IMR-90 (cell line): ENCODE measurements around the gene HOTAIR. TPM values are rescaled to one million over a fixed set of nuclear protein-coding genes. Genes with fewer than 3 reads are reported as not detected.

Source experiments
- ATAC-seq: fragments of 200-7000 bp; cut with Tn5 transposase; 2 replicates; pipeline ENCODE4 v1.9.1; 2020; ENCODE audit warnings: low read depth, mild to moderate bottlenecking, moderate library complexity
- BruUV-seq: library from RNA; stranded (reverse); fragments of 400-500 nt; replicated peaks from 2 replicates; lab custom pipeline; 2021; lab: Mats Ljungman, UMichigan
- CTCF ChIA-PET: fragments of 300-600 bp; formaldehyde crosslinking; extraction: SDS; loops from one replicate; lab custom pipeline; 2021; ENCODE audit warnings: antibody characterized with exemption; lab: Yijun Ruan, JAX
- POLR2A ChIA-PET: fragments of 300-600 bp; sonication (Branson Sonifier 250); formaldehyde crosslinking; loops from one replicate; lab custom pipeline; 2022; ENCODE audit warnings: antibody characterized with exemption; ENCODE audit not compliant: unreplicated experiment; lab: Charles Lee
- DNase-seq: peaks from one replicate; pipeline ENCODE4 v3.0.0; 2013
- H2AFZ ChIP-seq: replicated peaks from 2 replicates; pipeline ENCODE3; 2013; ENCODE audit warnings: low read length, mild to moderate bottlenecking; ENCODE audit not compliant: poor library complexity
- H2AK5ac ChIP-seq: 2 replicates; pipeline ENCODE4 v1.6.1; 2013; ENCODE audit warnings: low read depth, low read length, inconsistent platforms
- H2AK9ac ChIP-seq: replicated peaks from 2 replicates; pipeline ENCODE3; 2013; ENCODE audit warnings: mild to moderate bottlenecking, low read depth, low read length, moderate library complexity; ENCODE audit not compliant: poor library complexity
- H2BK120ac ChIP-seq: 2 replicates; pipeline ENCODE4 v1.6.1; 2013; ENCODE audit warnings: low read depth, low read length, inconsistent platforms
- H2BK15ac ChIP-seq: 3 replicates; pipeline ENCODE4 v1.6.1; 2013; ENCODE audit warnings: low read depth, low read length, inconsistent platforms
- H2BK20ac ChIP-seq: 2 replicates; pipeline ENCODE4 v1.6.1; 2013; ENCODE audit warnings: low read depth, mild to moderate bottlenecking, inconsistent platforms, low read length, moderate library complexity
- H2BK5ac ChIP-seq: 2 replicates; pipeline ENCODE4 v1.6.1; 2013; ENCODE audit warnings: mild to moderate bottlenecking, low read depth, low read length, inconsistent platforms; ENCODE audit not compliant: poor library complexity, severe bottlenecking
- H3K14ac ChIP-seq: replicated peaks from 2 replicates; pipeline ENCODE4 v1.6.1; 2013; ENCODE audit warnings: low read depth, low read length, inconsistent platforms
- H3K18ac ChIP-seq: 2 replicates; pipeline ENCODE4 v1.6.1; 2013; ENCODE audit warnings: low read depth, low read length, control low read depth
- H3K23ac ChIP-seq: 2 replicates; pipeline ENCODE4 v1.6.1; 2013; ENCODE audit warnings: low read depth, low read length, inconsistent platforms
- H3K27ac ChIP-seq: 2 replicates; pipeline ENCODE4 v1.5.1; 2013; ENCODE audit warnings: mild to moderate bottlenecking, control low read depth, low read length; ENCODE audit not compliant: insufficient read depth
- H3K27me3 ChIP-seq: 2 replicates; pipeline ENCODE4 v1.6.1; 2013; ENCODE audit warnings: low read length; ENCODE audit not compliant: control insufficient read depth, insufficient read depth
- H3K36me3 ChIP-seq: 2 replicates; pipeline ENCODE4 v1.6.1; 2013; ENCODE audit warnings: low read length, mixed read lengths; ENCODE audit not compliant: control insufficient read depth, insufficient read depth
- H3K4ac ChIP-seq: 2 replicates; pipeline ENCODE4 v1.6.1; 2013; ENCODE audit warnings: low read depth, low read length, inconsistent platforms
- H3K4me1 ChIP-seq: 2 replicates; pipeline ENCODE4 v1.6.1; 2013; ENCODE audit warnings: low read length, mixed read lengths; ENCODE audit not compliant: control insufficient read depth, insufficient read depth
- H3K4me2 ChIP-seq: 2 replicates; pipeline ENCODE4 v1.6.1; 2013; ENCODE audit warnings: low read depth, mild to moderate bottlenecking, control low read depth, low read length, moderate library complexity
- H3K4me3 ChIP-seq: 2 replicates; pipeline ENCODE4 v1.5.1; 2013; ENCODE audit warnings: low read depth, mild to moderate bottlenecking, control low read depth, low read length, moderate library complexity; ENCODE audit not compliant: insufficient read depth
- H3K56ac ChIP-seq: 2 replicates; pipeline ENCODE4 v1.6.1; 2013; ENCODE audit warnings: low read length, inconsistent platforms; ENCODE audit not compliant: insufficient read depth; ENCODE audit errors: extremely low read depth
- H3K79me1 ChIP-seq, 2 experiments: 2 replicates each; pipeline ENCODE4 v1.6.1; 2013; ENCODE audit warnings: low read length in 2 of 2, inconsistent platforms in 1 of 2, low read depth in 1 of 2
- H3K9ac ChIP-seq: 2 replicates; pipeline ENCODE4 v1.6.1; 2013; ENCODE audit warnings: low read depth, low read length, control low read depth
- H3K9me1 ChIP-seq: 2 replicates; pipeline ENCODE4 v1.6.1; 2013; ENCODE audit warnings: low read length, inconsistent platforms; ENCODE audit not compliant: insufficient read depth
- H3K9me3 ChIP-seq: 2 replicates; pipeline ENCODE4 v1.6.1; 2013; ENCODE audit warnings: low read length; ENCODE audit not compliant: control insufficient read depth, insufficient read depth
- H4K20me1 ChIP-seq: 2 replicates; pipeline ENCODE4 v1.6.1; 2013; ENCODE audit warnings: low read length, inconsistent platforms; ENCODE audit not compliant: insufficient read depth
- H4K5ac ChIP-seq: 2 replicates; pipeline ENCODE4 v1.6.1; 2013; ENCODE audit warnings: mild to moderate bottlenecking, low read depth, low read length, control low read depth
- H4K8ac ChIP-seq, 2 experiments: 2 replicates each; pipeline ENCODE4 v1.6.1; 2013; ENCODE audit warnings: low read depth in 2 of 2, low read length in 2 of 2, control low read depth in 1 of 2, inconsistent platforms in 1 of 2
- H4K91ac ChIP-seq: 2 replicates; pipeline ENCODE4 v1.6.1; 2013; ENCODE audit warnings: low read depth, low read length, inconsistent platforms; ENCODE audit not compliant: insufficient read depth
- BHLHE40 ChIP-seq: fragments of 150-350 bp; IDR thresholded peaks from 2 replicates; pipeline ENCODE4 v1.6.1; 2016; ENCODE audit warnings: mild to moderate bottlenecking, low read depth, low read length
- CHD1 ChIP-seq: IDR thresholded peaks from 2 replicates; pipeline ENCODE4 v1.6.1; 2012; ENCODE audit warnings: low read depth, low read length, improper control_type of control experiment
- ELK1 ChIP-seq: fragments of 150-350 bp; IDR thresholded peaks from 2 replicates; pipeline ENCODE4 v1.6.1; 2016; ENCODE audit warnings: low read depth, mild to moderate bottlenecking, low read length, moderate library complexity, borderline replicate concordance
- MAFK ChIP-seq: IDR thresholded peaks from 2 replicates; pipeline ENCODE4 v1.6.1; 2012; ENCODE audit warnings: low read depth, low read length, improper control_type of control experiment
- MAZ ChIP-seq: IDR thresholded peaks from 2 replicates; pipeline ENCODE4 v1.6.1; 2012; ENCODE audit warnings: low read depth, mild to moderate bottlenecking, low read length, improper control_type of control experiment, moderate library complexity, borderline replicate concordance
- MXI1 ChIP-seq: IDR thresholded peaks from 2 replicates; pipeline ENCODE4 v1.6.1; 2012; ENCODE audit warnings: low read depth, mild to moderate bottlenecking, low read length, moderate library complexity, borderline replicate concordance
- NFE2L2 ChIP-seq: fragments of 150-350 bp; IDR thresholded peaks from 2 replicates; pipeline ENCODE4 v1.6.1; 2016; ENCODE audit warnings: low read depth, mild to moderate bottlenecking, low read length
- POLR2A ChIP-seq: IDR thresholded peaks from 2 replicates; pipeline ENCODE4 v1.6.1; 2012; ENCODE audit warnings: mild to moderate bottlenecking, low read depth, low read length
- RAD21 ChIP-seq: IDR thresholded peaks from 2 replicates; pipeline ENCODE4 v1.6.1; 2012; ENCODE audit warnings: low read length, improper control_type of control experiment
- RFX5 ChIP-seq: IDR thresholded peaks from 2 replicates; pipeline ENCODE4 v1.8.0; 2012; ENCODE audit warnings: low read depth, mild to moderate bottlenecking, low read length, moderate library complexity
- USF2 ChIP-seq: fragments of 150-350 bp; IDR thresholded peaks from 2 replicates; pipeline ENCODE4 v1.6.1; 2017; ENCODE audit warnings: mild to moderate bottlenecking, antibody characterized with exemption, low read length, low read depth
- WGBS, 2 experiments: methylation state at CpG; one replicate each; pipeline versions ENCODE4 v1.1.5 to v1.1.7; 2013; ENCODE audit warnings: missing lambda C conversion rate in 2 of 2; ENCODE audit not compliant: insufficient read length in 1 of 2; ENCODE audit errors: extremely low coverage in 2 of 2; 5-methylcytosine and 5-hydroxymethylcytosine counted together
- dilution Hi-C: fragments of 300-500 bp; cut with HindIII; formaldehyde crosslinking; loops from one replicate; pipeline ENCODE4 v1.14.3; 2018; ENCODE audit warnings: low sequenced_read_pairs; ENCODE audit not compliant: unreplicated experiment
- in situ Hi-C: fragments of 300-500 bp; cut with MboI; formaldehyde crosslinking; loops from 3 replicates; pipeline ENCODE4 v1.14.3; 2019; ENCODE audit warnings: low sequenced_read_pairs, inconsistent platforms, mixed read lengths
- intact Hi-C: fragments of 100-400 bp; cut with micrococcal nuclease; formaldehyde crosslinking; loops from 2 replicates; pipeline ENCODE4 v1.10.0; 2022
- polyA plus RNA-seq, 3 experiments: library from polyadenylated mRNA; depleted of rRNA; stranded (reverse); fragments of >200 nt; gene quantifications; 2 replicates each; pipeline ENCODE4 v1.2.3, GENCODE V29; 2012; ENCODE audit warnings: low replicate concordance in 1 of 3
- total RNA-seq: library from RNA; depleted of rRNA; stranded (reverse); fragments of >200 nt; gene quantifications from 2 replicates; pipeline ENCODE4 v1.2.3, GENCODE V29; 2012

Gene HOTAIR
- total and polyA plus RNA-seq, 2 of the 4 experiments (the other 2 are of a cell fraction) = not detected

- no peak for TF ChIP-seq ELK1
Measured at GRCh38 chr12:53973236-53974042, 1.3 kb downstream of the HOTAIR start (continued).

- no TSS peak for BruUV-seq
- no peak within 1 kb of the TSS for H4K8ac ChIP-seq
- peak within 1 kb of the TSS; percentile 32 for H2AFZ ChIP-seq
- H3K18ac ChIP-seq = no peak within 1 kb of the TSS
- no peak within 1 kb of the TSS for H2BK15ac ChIP-seq
- in situ Hi-C loops (no loop called here), dilution Hi-C loops (no loop called here), intact Hi-C loops (no loop called here)
- H3K4ac ChIP-seq = no peak within 1 kb of the TSS
- no peak within 1 kb of the TSS for H2BK20ac ChIP-seq
- DNase-seq (no peak), ATAC-seq (no peak)
- no CpG with 5 or more reads among the region's 21 CpGs for WGBS, 2 experiments
- H3K4me1 ChIP-seq = peaks cover 2% of the 10 kb centered on the region; the same call in 1 of the 2 replicates
- H3K4me3 ChIP-seq = no peak within 1 kb of the TSS
- H2AK9ac ChIP-seq = no peak within 1 kb of the TSS
- peaks cover 15% of the 10 kb centered on the region for H3K9me3 ChIP-seq
- H3K79me1 ChIP-seq = no peaks in the 10 kb centered on the region
- peaks cover 98% of the 10 kb centered on the region for H3K27me3 ChIP-seq
- no peak within 1 kb of the TSS for H3K23ac ChIP-seq
- H3K27ac ChIP-seq = no peak within 1 kb of the TSS
- H3K56ac ChIP-seq = no peak within 1 kb of the TSS
- no peak within 1 kb of the TSS for H3K9ac ChIP-seq
- H3K36me3 ChIP-seq = no peaks in the 10 kb centered on the region
- ChIA-PET POLR2A (no interaction called here), CTCF (no interaction called here)
- no peak within 1 kb of the TSS for H3K4me2 ChIP-seq
- no peak within 1 kb of the TSS for H4K5ac ChIP-seq
- no peak within 1 kb of the TSS for H2BK120ac ChIP-seq
- no peak within 1 kb of the TSS for H2AK5ac ChIP-seq
- peaks cover 2% of the 10 kb centered on the region; the same call in 1 of the 2 replicates for H4K20me1 ChIP-seq
- H2BK5ac ChIP-seq = no peak within 1 kb of the TSS
- no peak within 1 kb of the TSS for H3K14ac ChIP-seq
- no peak within 1 kb of the TSS for H4K91ac ChIP-seq
- no peaks in the 10 kb centered on the region for H3K9me1 ChIP-seq
- no peak for TF ChIP-seq BHLHE40
- TF ChIP-seq NFE2L2 = no peak
- no peak for TF ChIP-seq MAZ
- no peak for TF ChIP-seq RAD21
- TF ChIP-seq MXI1 = no peak
- no peak for TF ChIP-seq MAFK
- no peak for TF ChIP-seq POLR2A
- TF ChIP-seq ELK1 = no peak
- TF ChIP-seq CHD1 = no peak
- no peak for TF ChIP-seq RFX5
- TF ChIP-seq USF2 = no peak
Measured at GRCh38 chr12:53972722-53973235, 2.0 kb downstream of the HOTAIR start, which contains the start of gene HOXC11. Gene HOXC11 (plus strand): TSS chr12:53973126. CDS start chr12:53973242, 116 bp downstream.
